AG04450 (cell line): ENCODE data around the gene AMN. TPM values are rescaled to one million over a fixed set of nuclear protein-coding genes. Genes with fewer than 3 reads are reported as not detected.

Source experiments
- CTCF ChIA-PET: fragments of 300-600, 350-600 bp; formaldehyde crosslinking; extraction: SDS; loops from one replicate; lab custom pipeline; 2022; ENCODE audit warnings: antibody characterized with exemption, inconsistent platforms; lab: Charles Lee
- POLR2A ChIA-PET: fragments of 350-600 bp; formaldehyde crosslinking; extraction: SDS; loops from one replicate; lab custom pipeline; 2021; ENCODE audit warnings: antibody characterized with exemption, inconsistent platforms; lab: Yijun Ruan, JAX
- DNase-seq: peaks from one replicate; pipeline ENCODE4 v3.0.0-alpha.2; 2011; ENCODE audit warnings: low read depth, low spot score
- H3K27ac ChIP-seq: one replicate; pipeline ENCODE4 v1.5.1; 2012; ENCODE audit warnings: low read depth, low read length, control low read depth
- H3K27me3 ChIP-seq: one replicate; pipeline ENCODE4 v1.6.0; 2012; ENCODE audit warnings: low read length; ENCODE audit not compliant: control insufficient read depth, insufficient read depth
- H3K4me3 ChIP-seq: 2 replicates; pipeline ENCODE4 v1.5.1; 2011; ENCODE audit warnings: mild to moderate bottlenecking, low read depth, low read length, control low read depth
- H3K9me3 ChIP-seq: 2 replicates; pipeline ENCODE4 v1.5.1; 2012; ENCODE audit warnings: low read length; ENCODE audit not compliant: control insufficient read depth, insufficient read depth
- polyA plus RNA-seq: library from polyadenylated mRNA; depleted of rRNA; stranded (reverse); fragments of >200 nt; gene quantifications from 2 replicates; pipeline ENCODE4 v1.2.3, GENCODE V29; 2011
- TF ChIP-seq, protein P1 (sequence below): IDR thresholded peaks from 2 replicates; pipeline ENCODE4 v1.5.1; 2011; ENCODE audit warnings: low read depth, low read length, control low read depth, inconsistent platforms

The AMN gene
- polyA plus RNA-seq, 1 experiment: 0.06 TPM

- no peak for DNase-seq
- no peak overlapping the region for H3K27ac ChIP-seq
- ChIA-PET CTCF (no interaction called here), POLR2A (no interaction called here)
- no peak overlapping the region for H3K4me3 ChIP-seq
- no peaks in the 10 kb centered on the region; the same call in 1 of the 2 replicates for H3K9me3 ChIP-seq
- TF ChIP-seq, protein P1, sequence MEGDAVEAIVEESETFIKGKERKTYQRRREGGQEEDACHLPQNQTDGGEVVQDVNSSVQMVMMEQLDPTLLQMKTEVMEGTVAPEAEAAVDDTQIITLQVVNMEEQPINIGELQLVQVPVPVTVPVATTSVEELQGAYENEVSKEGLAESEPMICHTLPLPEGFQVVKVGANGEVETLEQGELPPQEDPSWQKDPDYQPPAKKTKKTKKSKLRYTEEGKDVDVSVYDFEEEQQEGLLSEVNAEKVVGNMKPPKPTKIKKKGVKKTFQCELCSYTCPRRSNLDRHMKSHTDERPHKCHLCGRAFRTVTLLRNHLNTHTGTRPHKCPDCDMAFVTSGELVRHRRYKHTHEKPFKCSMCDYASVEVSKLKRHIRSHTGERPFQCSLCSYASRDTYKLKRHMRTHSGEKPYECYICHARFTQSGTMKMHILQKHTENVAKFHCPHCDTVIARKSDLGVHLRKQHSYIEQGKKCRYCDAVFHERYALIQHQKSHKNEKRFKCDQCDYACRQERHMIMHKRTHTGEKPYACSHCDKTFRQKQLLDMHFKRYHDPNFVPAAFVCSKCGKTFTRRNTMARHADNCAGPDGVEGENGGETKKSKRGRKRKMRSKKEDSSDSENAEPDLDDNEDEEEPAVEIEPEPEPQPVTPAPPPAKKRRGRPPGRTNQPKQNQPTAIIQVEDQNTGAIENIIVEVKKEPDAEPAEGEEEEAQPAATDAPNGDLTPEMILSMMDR: no peak
- no peaks in the 10 kb centered on the region for H3K27me3 ChIP-seq
Observed at GRCh38 chr14:102954081-102954789, 31.8 kb downstream of the AMN start.

DNA sequence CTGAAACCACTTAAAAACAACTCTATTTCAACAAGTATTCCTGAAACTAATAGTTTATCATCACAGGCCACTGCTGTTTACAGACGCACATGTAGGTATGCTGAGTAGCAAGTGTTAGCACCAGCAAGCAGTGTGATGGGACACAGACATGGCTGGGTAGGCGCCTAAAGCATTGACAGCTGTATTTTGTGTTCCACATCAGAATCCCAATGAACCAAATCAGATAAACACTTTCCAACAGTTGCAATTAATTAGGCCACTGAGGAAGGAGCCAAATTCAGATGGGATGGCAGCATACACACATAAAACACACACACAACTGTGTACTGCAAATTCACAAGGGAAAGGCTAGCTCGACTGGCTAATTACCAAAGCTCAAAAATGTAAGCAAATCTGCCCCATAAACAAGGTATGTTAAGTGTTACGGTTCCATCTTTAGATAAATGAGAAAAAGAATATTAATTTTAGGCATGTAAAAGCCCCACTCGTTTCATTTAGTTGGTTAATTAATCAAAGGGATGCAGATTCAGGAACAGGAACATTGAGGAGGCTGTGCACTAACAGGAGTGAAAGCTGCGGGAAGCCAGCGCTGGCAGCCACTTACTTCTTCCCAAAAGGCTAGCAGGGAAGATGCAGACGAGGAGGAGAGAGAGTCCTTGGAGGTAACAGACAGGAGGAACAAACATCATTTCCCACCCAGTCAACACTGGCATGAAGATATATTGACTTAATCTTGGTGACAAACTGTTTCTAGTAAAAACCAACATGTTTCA is 33.4 kb downstream of the AMN start:
- Histone ChIP-seq H3K27ac (no peak overlapping the region), H3K27me3 (no peaks in the 10 kb centered on the region), H3K9me3 (no peaks in the 10 kb centered on the region; the same call in 1 of the 2 replicates), H3K4me3 (no peak overlapping the region)
- TF ChIP-seq, protein P1: no peak
- ChIA-PET POLR2A (no interaction called here), CTCF (no interaction called here)
- DNase-seq: no peak

DNA sequence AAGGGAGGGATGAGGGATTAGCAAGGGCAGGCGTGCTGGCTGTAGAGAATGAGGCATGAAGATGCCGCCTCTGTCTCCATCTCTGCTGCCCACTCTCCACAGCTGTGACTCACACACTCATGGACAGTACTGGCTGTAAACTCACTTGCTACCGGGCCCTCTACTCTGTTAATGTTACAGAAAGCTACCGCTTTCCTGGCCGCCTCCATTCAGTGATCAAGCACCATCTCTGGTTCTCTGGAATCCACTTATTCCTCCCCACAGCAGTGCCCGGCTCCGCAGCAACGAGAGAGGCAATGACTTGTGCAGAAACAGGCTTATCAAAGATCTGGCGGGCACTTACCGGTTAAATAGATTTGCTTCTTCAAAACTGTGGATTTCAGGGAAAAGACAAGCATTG is 34.8 kb downstream of the AMN start:
- DNase-seq: no peak
- Histone ChIP-seq H3K27me3 (no peaks in the 10 kb centered on the region), H3K9me3 (no peaks in the 10 kb centered on the region; the same call in 1 of the 2 replicates), H3K27ac (no peak overlapping the region), H3K4me3 (no peak overlapping the region)
- TF ChIP-seq, protein P1: no peak
- ChIA-PET POLR2A (interaction anchor here (0.6 to 0.7 kb wide), 2 partner anchors 23 to 493 kb away, joined by 3 to 5 read pairs; no protein-coding TSS in a partner anchor), CTCF (no interaction called here)

DNA sequence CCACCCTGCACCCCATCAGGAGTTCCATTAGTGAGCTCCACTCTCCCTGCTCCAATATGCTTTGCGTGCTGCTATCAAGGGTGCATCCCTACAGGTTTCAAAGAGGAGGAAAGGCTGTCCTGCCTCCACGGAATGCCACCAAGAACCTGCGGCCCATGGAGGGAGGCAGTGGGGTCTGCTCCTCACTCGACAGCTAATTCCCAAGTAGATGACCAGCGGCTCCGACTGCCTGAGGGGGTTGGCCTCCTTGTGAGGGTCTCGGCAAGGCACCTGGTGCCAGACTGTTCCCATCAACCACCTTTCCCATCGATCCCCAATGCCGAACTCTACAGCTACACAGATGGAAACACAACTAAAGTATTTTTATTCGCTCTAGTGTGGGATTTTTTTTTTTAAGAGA is 36.0 kb downstream of the AMN start:
- POLR2A ChIA-PET: no interaction called here
- Histone ChIP-seq H3K27ac (no peak overlapping the region), H3K9me3 (no peaks in the 10 kb centered on the region), H3K4me3 (no peak overlapping the region), H3K27me3 (no peaks in the 10 kb centered on the region)
- TF ChIP-seq, protein P1: no peak
- CTCF ChIA-PET: interaction anchor here (0.7 kb wide), 1 partner anchor 12 kb away, joined by 3 read pairs; no protein-coding TSS in a partner anchor
- DNase-seq: no peak
